H1 (cell line): Measurements from ENCODE around the gene BICRAL. TPM values are rescaled to one million over a fixed set of nuclear protein-coding genes. Genes with fewer than 3 reads are reported as not detected.

Source experiments
- FOSL1 ChIP-seq: IDR thresholded peaks from 2 replicates; pipeline ENCODE4 v1.6.1; 2011; ENCODE audit warnings: mild to moderate bottlenecking, low read depth, low read length, moderate library complexity; ENCODE audit not compliant: insufficient read depth
- NANOG ChIP-seq: IDR thresholded peaks from 2 replicates; pipeline ENCODE4 v1.6.1; 2011; ENCODE audit warnings: low read length, low read depth, mild to moderate bottlenecking, inconsistent platforms; ENCODE audit not compliant: insufficient read depth, poor library complexity, severe bottlenecking
- polyA plus RNA-seq, 7 experiments: library from polyadenylated mRNA; depleted of rRNA in 3 of 7; stranded (reverse) in 5 of 7; unstranded in 2 of 7; fragments of >200 nt in 5 of 7; fragments of 200-250 nt in 2 of 7; gene quantifications; 1 replicate in 5 of 7; 2 replicates in 1 of 7; 4 replicates in 1 of 7; pipeline versions ENCODE4 v1.2.1 to v1.2.3, GENCODE V29; 2011 to 2013; ENCODE audit warnings: missing spikeins in 2 of 7, mixed read lengths in 2 of 7
- total RNA-seq: library from RNA; stranded (reverse); fragmentation: NEBNext Ultra II Directional; extraction: Animal tissue kit (Norgen Biotek cat#: 25700); gene quantifications from 2 replicates; pipeline ENCODE4 v1.2.1, GENCODE V29; 2021

Gene BICRAL
- total and polyA plus RNA-seq, 2 of the 8 experiments (the other 6 are each of a cell fraction or from before 2014, with no cell fraction given), result 9.4 to 12.2 TPM

- TF ChIP-seq FOSL1 (no peak), NANOG (no peak)
Measured at GRCh38 chr6:42873313-42873712, 91.5 kb downstream of the BICRAL start (continued).
